ENCODE results near the gene ROGDI. TPM values are rescaled to one million over a fixed set of nuclear protein-coding genes. Genes with fewer than 3 reads are reported as not detected.

Gene ROGDI
- total and polyA plus RNA-seq, 7 donors: 23.4 to 72.8 (median 47.9) TPM

DNA sequence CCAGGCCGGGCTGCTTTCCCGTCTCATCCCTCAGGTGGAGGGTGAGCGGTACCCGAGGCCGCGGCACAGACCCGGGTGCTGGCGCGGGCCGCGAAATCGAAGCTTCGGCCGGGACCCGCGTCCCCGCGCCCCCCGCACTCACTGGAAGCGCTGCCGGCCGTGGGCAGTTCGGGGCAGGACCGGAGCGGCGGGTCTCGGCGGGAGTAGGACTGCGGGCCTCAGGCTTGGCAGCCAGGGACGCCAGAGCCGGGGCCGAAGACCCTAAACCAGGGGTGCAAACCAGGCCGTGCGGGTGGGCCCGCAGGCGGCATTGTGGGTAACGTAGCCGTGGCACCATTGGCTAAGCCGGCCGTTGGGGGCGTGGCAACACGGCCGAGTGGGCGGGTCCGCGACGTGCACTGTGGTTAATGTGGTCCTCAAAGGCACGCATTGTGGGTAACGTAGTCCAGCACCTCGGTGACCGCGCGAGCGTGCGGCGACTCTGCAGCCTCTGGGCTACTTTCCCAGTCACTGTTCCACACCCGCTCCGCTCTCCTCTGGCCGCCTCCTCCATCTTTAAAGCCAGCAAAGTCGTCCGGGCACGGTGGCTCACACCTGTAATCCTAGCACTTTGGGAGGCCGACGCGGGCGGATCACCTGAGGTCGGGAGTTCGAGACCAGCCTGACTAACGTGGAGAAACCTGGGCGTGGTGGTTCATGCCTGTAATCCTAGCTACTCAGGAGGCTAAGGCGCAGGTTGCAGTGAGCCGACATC, 35.4 kb downstream of the ROGDI start, which contains the start of gene ZNF500:
Gene ZNF500 (minus strand): TSS at position 288 of the 754 bp plus-strand sequence. CDS start 1,184 bp downstream, outside the sequence.
- peak; percentile 98 for DNase-seq
- TF ChIP-seq POLR2A (IDR thresholded peaks at IDR 0.05) (peak; percentile 37 to 38), POLR2AphosphoS5 (IDR thresholded peaks at IDR 0.05) (peak; percentile 66 to 93 (median 85)), EP300 (IDR thresholded peaks at IDR 0.05) (no peak)
- TF ChIP-seq, protein P1, sequence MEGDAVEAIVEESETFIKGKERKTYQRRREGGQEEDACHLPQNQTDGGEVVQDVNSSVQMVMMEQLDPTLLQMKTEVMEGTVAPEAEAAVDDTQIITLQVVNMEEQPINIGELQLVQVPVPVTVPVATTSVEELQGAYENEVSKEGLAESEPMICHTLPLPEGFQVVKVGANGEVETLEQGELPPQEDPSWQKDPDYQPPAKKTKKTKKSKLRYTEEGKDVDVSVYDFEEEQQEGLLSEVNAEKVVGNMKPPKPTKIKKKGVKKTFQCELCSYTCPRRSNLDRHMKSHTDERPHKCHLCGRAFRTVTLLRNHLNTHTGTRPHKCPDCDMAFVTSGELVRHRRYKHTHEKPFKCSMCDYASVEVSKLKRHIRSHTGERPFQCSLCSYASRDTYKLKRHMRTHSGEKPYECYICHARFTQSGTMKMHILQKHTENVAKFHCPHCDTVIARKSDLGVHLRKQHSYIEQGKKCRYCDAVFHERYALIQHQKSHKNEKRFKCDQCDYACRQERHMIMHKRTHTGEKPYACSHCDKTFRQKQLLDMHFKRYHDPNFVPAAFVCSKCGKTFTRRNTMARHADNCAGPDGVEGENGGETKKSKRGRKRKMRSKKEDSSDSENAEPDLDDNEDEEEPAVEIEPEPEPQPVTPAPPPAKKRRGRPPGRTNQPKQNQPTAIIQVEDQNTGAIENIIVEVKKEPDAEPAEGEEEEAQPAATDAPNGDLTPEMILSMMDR (IDR thresholded peaks at IDR 0.05): no peak
- Histone ChIP-seq H3K4me1 (peaks cover 0 to 38% (median 35%) of the 10 kb centered on the region in 4 donors), H3K9me3 (no peaks in the 10 kb centered on the region), H3K36me3 (peaks cover 10 to 33% (median 22%) of the 10 kb centered on the region in 4 donors), H3K27me3 (no peaks in the 10 kb centered on the region), H3K27ac (peak within 1 kb of the TSS; percentile 91 to 92 (median 92)), H3K4me3 (peak within 1 kb of the TSS; percentile 80 to 96 (median 88))
- intact Hi-C loops (cut with DNase I): loop anchor here (2.0 kb wide), 1 partner anchor 32 kb away; the partner anchor contains the start of genes ANKS3 and DNAAF8
- 1 to 2% methylated on average over 72 of the region's 72 CpGs for WGBS, 2 donors

GRCh38 chr16:4765511-4766474, 36.6 kb downstream of the ROGDI start:
- Histone ChIP-seq H3K27ac (peak overlapping the region in 3 of 4 donors; percentile 91 to 92 (median 91)), H3K4me1 (peaks cover 0 to 38% (median 35%) of the 10 kb centered on the region in 4 donors), H3K27me3 (no peaks in the 10 kb centered on the region), H3K36me3 (peaks cover 16 to 46% (median 30%) of the 10 kb centered on the region in 4 donors), H3K9me3 (no peaks in the 10 kb centered on the region), H3K4me3 (peak overlapping the region; percentile 80 to 96 (median 88))
- DNase-seq: no peak
- TF ChIP-seq, protein P1 (IDR thresholded peaks at IDR 0.05): no peak
- TF ChIP-seq EP300 (IDR thresholded peaks at IDR 0.05): no peak
- no peak for TF ChIP-seq POLR2AphosphoS5 (IDR thresholded peaks at IDR 0.05)
- no peak for TF ChIP-seq POLR2A (IDR thresholded peaks at IDR 0.05)
- intact Hi-C loops (cut with DNase I): loop anchor here (2.0 kb wide), 1 partner anchor 31 kb away; the partner anchor contains the start of genes ANKS3 and DNAAF8
- WGBS, 2 donors: 76 to 77% methylated on average over 26 of the region's 26 CpGs

DNA sequence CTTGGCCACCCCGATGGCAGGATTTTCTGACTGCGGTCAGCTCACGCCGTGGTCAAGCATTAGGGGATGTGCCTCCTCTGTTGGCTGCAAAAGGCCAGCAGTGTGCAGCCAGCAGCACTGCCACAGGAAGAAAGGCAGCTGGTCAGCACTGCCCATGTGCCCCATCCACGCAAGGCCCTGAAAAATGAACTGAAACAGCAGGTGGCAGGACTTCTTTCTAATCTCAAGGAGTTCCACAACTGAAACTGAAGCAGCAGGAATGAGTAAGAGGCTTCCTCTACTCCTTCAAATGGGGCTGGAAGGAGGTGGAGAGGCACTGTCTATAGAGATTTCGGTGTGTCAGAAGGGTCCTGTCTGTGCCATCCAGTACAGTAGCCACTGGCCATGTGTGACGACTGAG, 38.6 kb downstream of the ROGDI start:
- no peaks in the 10 kb centered on the region for H3K9me3 ChIP-seq
- 94% methylated on average over 7 of the region's 7 CpGs for WGBS, 2 donors
- H3K27me3 ChIP-seq: no peaks in the 10 kb centered on the region
- no peak overlapping the region for H3K4me3 ChIP-seq
- intact Hi-C loops (cut with DNase I): no loop called here
- H3K36me3 ChIP-seq: peaks cover 26 to 65% (median 44%) of the 10 kb centered on the region in 4 donors
- no peak overlapping the region for H3K27ac ChIP-seq
- peaks cover 0 to 33% (median 32%) of the 10 kb centered on the region in 4 donors for H3K4me1 ChIP-seq
- no peak for DNase-seq
- TF ChIP-seq EP300 (IDR thresholded peaks at IDR 0.05) (no peak), POLR2A (IDR thresholded peaks at IDR 0.05) (no peak), POLR2AphosphoS5 (IDR thresholded peaks at IDR 0.05) (no peak)
- TF ChIP-seq, protein P1 (IDR thresholded peaks at IDR 0.05): no peak

- peaks cover 26 to 80% (median 56%) of the 10 kb centered on the region in 4 donors for H3K36me3 ChIP-seq
- H3K4me1 ChIP-seq: peaks cover 0 to 24% (median 20%) of the 10 kb centered on the region in 4 donors
- DNase-seq: no peak
- H3K27ac ChIP-seq: no peak overlapping the region
- TF ChIP-seq, protein P1 (IDR thresholded peaks at IDR 0.05): no peak
- no peak for TF ChIP-seq POLR2A (IDR thresholded peaks at IDR 0.05)
- no peak for TF ChIP-seq EP300 (IDR thresholded peaks at IDR 0.05)
- no peak for TF ChIP-seq POLR2AphosphoS5 (IDR thresholded peaks at IDR 0.05)
- WGBS, 2 donors: 95 to 96% methylated on average over 9 of the region's 9 CpGs
- no peaks in the 10 kb centered on the region for H3K27me3 ChIP-seq
- H3K4me3 ChIP-seq: no peak overlapping the region
- intact Hi-C loops (cut with DNase I): no loop called here
- no peaks in the 10 kb centered on the region for H3K9me3 ChIP-seq
Measured at GRCh38 chr16:4762205-4762604, 40.2 kb downstream of the ROGDI start.

Measured in sigmoid colon (tissue), 7 donors.